H1 (cell line): ENCODE results near the gene PFKFB1. TPM values are rescaled to one million over a fixed set of nuclear protein-coding genes. Genes with fewer than 3 reads are reported as not detected.

Experiments
- CTCF ChIA-PET: fragments of 300-600 bp; sonication (Branson Sonifier 250); formaldehyde crosslinking; loops from one replicate; lab custom pipeline; 2021; ENCODE audit not compliant: partially characterized antibody; lab: Charles Lee
- POLR2A ChIA-PET: fragments of 300-600 bp; sonication (Branson Sonifier 250); formaldehyde crosslinking; loops from one replicate; lab custom pipeline; 2021; ENCODE audit warnings: inconsistent platforms; ENCODE audit not compliant: partially characterized antibody; lab: Charles Lee
- DNase-seq, 2 experiments: peaks; one replicate each; pipeline versions ENCODE4 v3.0.0 to v3.0.0-alpha.2; 2010 to 2022; ENCODE audit warnings: low spot score in 2 of 2, low read depth in 1 of 2, mixed read lengths in 1 of 2
- FAIRE-seq: peaks from 2 replicates; lab custom pipeline; 2011; peaks lifted over from hg19 to GRCh38; lab: Jason Lieb, UNC
- H2AFZ ChIP-seq: 2 replicates; pipeline ENCODE4 v1.8.1; 2012; ENCODE audit warnings: low read length, inconsistent platforms
- H2AK5ac ChIP-seq: 2 replicates; pipeline ENCODE4 v1.6.1; 2013; ENCODE audit warnings: low read depth, low read length
- H2BK120ac ChIP-seq: replicated peaks from 2 replicates; pipeline ENCODE3; 2013; ENCODE audit warnings: low read depth, low read length, inconsistent platforms
- H2BK12ac ChIP-seq: 2 replicates; pipeline ENCODE4 v1.6.1; 2013; ENCODE audit warnings: low read depth, low read length
- H2BK15ac ChIP-seq: 2 replicates; pipeline ENCODE4 v1.6.1; 2013; ENCODE audit warnings: low read length
- H2BK20ac ChIP-seq: 2 replicates; pipeline ENCODE4 v1.6.1; 2013; ENCODE audit warnings: low read length
- H2BK5ac ChIP-seq: 2 replicates; pipeline ENCODE4 v1.6.1; 2013; ENCODE audit warnings: low read depth, low read length
- H3K14ac ChIP-seq: 2 replicates; pipeline ENCODE4 v1.6.1; 2013; ENCODE audit warnings: inconsistent platforms; ENCODE audit not compliant: insufficient read length
- H3K18ac ChIP-seq: 2 replicates; pipeline ENCODE4 v1.6.1; 2013; ENCODE audit warnings: low read length; ENCODE audit errors: extremely low read depth
- H3K23ac ChIP-seq: 2 replicates; pipeline ENCODE4 v1.6.1; 2013; ENCODE audit warnings: inconsistent platforms; ENCODE audit not compliant: insufficient read length
- H3K23me2 ChIP-seq: 2 replicates; pipeline ENCODE4 v1.6.1; 2013; ENCODE audit warnings: low read depth, low read length
- H3K27ac ChIP-seq: 2 replicates; pipeline ENCODE4 v1.6.1; 2011; ENCODE audit warnings: low read depth, low read length, inconsistent platforms
- H3K27me3 ChIP-seq, 4 experiments: replicated peaks in 1 of 4; 1 replicate in 1 of 4; 2 replicates in 3 of 4; pipeline versions ENCODE4 v1.6.1 to v1.8.1; 2011 to 2013; ENCODE audit warnings: low read length in 3 of 4, mild to moderate bottlenecking in 3 of 4, inconsistent platforms in 2 of 4, mixed read lengths in 2 of 4, moderate library complexity in 1 of 4; ENCODE audit not compliant: control insufficient read depth in 3 of 4, insufficient read depth in 3 of 4; ENCODE audit errors: extremely low read depth in 1 of 4
- H3K36me3 ChIP-seq, 4 experiments: 2 replicates each; pipeline versions ENCODE4 v1.6.1 to v1.8.1; 2011 to 2013; ENCODE audit warnings: mild to moderate bottlenecking in 4 of 4, low read length in 3 of 4, moderate library complexity in 2 of 4, control low read depth in 1 of 4, inconsistent platforms in 1 of 4; ENCODE audit not compliant: insufficient read depth in 4 of 4, control insufficient read depth in 2 of 4
- H3K4ac ChIP-seq: replicated peaks from 2 replicates; pipeline ENCODE3; 2013; ENCODE audit warnings: low read length, low read depth, mixed read lengths, inconsistent platforms; ENCODE audit not compliant: insufficient read length
- H3K4me1 ChIP-seq, 4 experiments: replicated peaks in 1 of 4; 1 replicate in 1 of 4; 2 replicates in 3 of 4; pipeline versions ENCODE4 v1.6.1 to v1.8.1; 2011 to 2013; ENCODE audit warnings: low read length in 3 of 4, inconsistent platforms in 2 of 4, mixed read lengths in 1 of 4; ENCODE audit not compliant: insufficient read depth in 4 of 4, control insufficient read depth in 3 of 4
- H3K4me2 ChIP-seq, 2 experiments: 2 replicates each; pipeline versions ENCODE4 v1.6.1 to v1.8.1; 2011 to 2013; ENCODE audit warnings: low read depth in 2 of 2, low read length in 2 of 2, control low read depth in 1 of 2, inconsistent platforms in 1 of 2, mild to moderate bottlenecking in 1 of 2; ENCODE audit not compliant: insufficient read depth in 1 of 2
- H3K4me3 ChIP-seq, 4 experiments: fragments of 200-600, 300-600 bp in 1 of 4; sonication (generic), shearing (Covaris generic), sonication (Bioruptor Twin) in 1 of 4; 2 replicates each; pipeline versions ENCODE4 v1.5.1 to v1.8.1; 2011 to 2016; ENCODE audit warnings: low read length in 4 of 4, low read depth in 3 of 4, control low read depth in 2 of 4, inconsistent platforms in 2 of 4, mild to moderate bottlenecking in 2 of 4, mixed read lengths in 1 of 4, moderate library complexity in 1 of 4; ENCODE audit not compliant: insufficient read depth in 2 of 4; ENCODE audit errors: extremely low read depth in 1 of 4
- H3K56ac ChIP-seq: replicated peaks from 2 replicates; pipeline ENCODE3; 2013; ENCODE audit warnings: low read depth, mild to moderate bottlenecking, mixed read lengths, low read length, inconsistent platforms; ENCODE audit not compliant: insufficient read length
- H3K79me1 ChIP-seq: 2 replicates; pipeline ENCODE4 v1.6.1; 2013; ENCODE audit warnings: low read depth, low read length, control low read depth
- H3K79me2 ChIP-seq, 2 experiments: 2 replicates each; pipeline versions ENCODE4 v1.6.1 to v1.8.1; 2012 to 2013; ENCODE audit warnings: low read length in 2 of 2, mild to moderate bottlenecking in 2 of 2, inconsistent platforms in 1 of 2; ENCODE audit not compliant: insufficient read depth in 2 of 2, control insufficient read depth in 1 of 2
- H3K9ac ChIP-seq, 4 experiments: replicated peaks in 1 of 4; 1 replicate in 1 of 4; 2 replicates in 3 of 4; pipeline versions ENCODE4 v1.6.1 to v1.8.1; 2011 to 2013; ENCODE audit warnings: low read depth in 3 of 4, low read length in 3 of 4, control low read depth in 2 of 4, mild to moderate bottlenecking in 2 of 4, moderate library complexity in 2 of 4, inconsistent platforms in 1 of 4; ENCODE audit errors: extremely low read depth in 1 of 4
- H3K9me3 ChIP-seq, 2 experiments: 2 replicates each; pipeline versions ENCODE4 v1.6.1 to v1.8.1; 2012 to 2013; ENCODE audit warnings: mild to moderate bottlenecking in 2 of 2, moderate library complexity in 2 of 2, control low read depth in 1 of 2, inconsistent platforms in 1 of 2, low read depth in 1 of 2, low read length in 1 of 2, mixed read lengths in 1 of 2; ENCODE audit not compliant: insufficient read depth in 2 of 2
- H4K20me1 ChIP-seq, 2 experiments: replicated peaks in 1 of 2; 2 replicates each; pipeline versions ENCODE3 to v1.8.1; 2011 to 2013; ENCODE audit warnings: inconsistent platforms in 2 of 2, low read length in 2 of 2, mild to moderate bottlenecking in 1 of 2; ENCODE audit not compliant: insufficient read depth in 2 of 2, control insufficient read depth in 1 of 2
- H4K5ac ChIP-seq: 2 replicates; pipeline ENCODE4 v1.6.1; 2013; ENCODE audit warnings: low read length, low read depth, mixed read lengths, inconsistent platforms; ENCODE audit not compliant: insufficient read length
- H4K8ac ChIP-seq: 2 replicates; pipeline ENCODE4 v1.8.0; 2013; ENCODE audit warnings: mild to moderate bottlenecking, moderate library complexity, low read length, inconsistent platforms; ENCODE audit not compliant: insufficient read depth; ENCODE audit errors: extremely low read depth
- H4K91ac ChIP-seq: replicated peaks from 2 replicates; pipeline ENCODE3; 2013; ENCODE audit warnings: low read length, mixed read lengths, inconsistent platforms; ENCODE audit not compliant: insufficient read length
- BACH1 ChIP-seq: IDR thresholded peaks from 2 replicates; pipeline ENCODE4 v1.6.1; 2012; ENCODE audit warnings: low read length, improper control_type of control experiment
- CHD2 ChIP-seq: IDR thresholded peaks from 2 replicates; pipeline ENCODE4 v1.6.1; 2012; ENCODE audit warnings: low read length, improper control_type of control experiment
- KDM4A ChIP-seq: IDR thresholded peaks from one replicate; pipeline ENCODE4 v1.7.1; 2012; ENCODE audit warnings: low read depth, mild to moderate bottlenecking, moderate library complexity, low read length, inconsistent platforms; ENCODE audit not compliant: severe bottlenecking
- PHF8 ChIP-seq: fragments of 200-600 bp; sonication (generic); conservative IDR thresholded peaks from 2 replicates; pipeline ENCODE4 v1.7.1; 2012; ENCODE audit warnings: low read depth, mild to moderate bottlenecking, inconsistent platforms, low read length, moderate library complexity
- POLR2AphosphoS5 ChIP-seq: IDR thresholded peaks from 2 replicates; pipeline ENCODE4 v1.6.1; 2011; ENCODE audit warnings: low read depth, low read length
- POU5F1 ChIP-seq: IDR thresholded peaks from 2 replicates; pipeline ENCODE4 v1.6.1; 2011; ENCODE audit warnings: low read depth, mild to moderate bottlenecking, low read length, moderate library complexity
- RAD21 ChIP-seq, 2 experiments: IDR thresholded peaks in 1 of 2; conservative IDR thresholded peaks in 1 of 2; 2 replicates each; pipeline ENCODE4 v1.6.1; 2011; ENCODE audit warnings: low read depth in 2 of 2, low read length in 2 of 2, improper control_type of control experiment in 1 of 2, inconsistent platforms in 1 of 2, mild to moderate bottlenecking in 1 of 2, moderate library complexity in 1 of 2
- RNF2 ChIP-seq: fragments of 200-900, 300-1000 bp; sonication (generic); IDR thresholded peaks from 2 replicates; pipeline ENCODE4 v1.7.1; 2016; ENCODE audit warnings: borderline replicate concordance, low read depth, mild to moderate bottlenecking, antibody characterized with exemption, low read length; ENCODE audit not compliant: poor library complexity, severe bottlenecking; ENCODE audit errors: missing control alignments
- SIN3A ChIP-seq, 2 experiments: IDR thresholded peaks in 1 of 2; conservative IDR thresholded peaks in 1 of 2; 2 replicates each; pipeline ENCODE4 v1.6.1; 2011 to 2012; ENCODE audit warnings: low read length in 2 of 2, improper control_type of control experiment in 1 of 2, low read depth in 1 of 2, mild to moderate bottlenecking in 1 of 2
- SIX5 ChIP-seq: IDR thresholded peaks from 2 replicates; pipeline ENCODE4 v1.6.1; 2011; ENCODE audit warnings: mild to moderate bottlenecking, low read depth, low read length
- WGBS, 2 experiments: shearing (Covaris generic) in 1 of 2; methylation state at CpG; one replicate each; pipeline versions ENCODE4 v1.1.6 to v1.1.7; 2013 to 2015; ENCODE audit warnings: low lambda C conversion rate in 2 of 2, mixed read lengths in 2 of 2, inconsistent platforms in 1 of 2, low coverage in 1 of 2, missing lambda C conversion rate in 1 of 2; ENCODE audit not compliant: insufficient replicate concordance in 2 of 2, insufficient coverage in 1 of 2, insufficient read length in 1 of 2; ENCODE audit errors: extremely low coverage in 1 of 2, missing lambda C conversion rate in 1 of 2; 5-methylcytosine and 5-hydroxymethylcytosine counted together
- polyA plus RNA-seq, 7 experiments: library from polyadenylated mRNA; depleted of rRNA in 3 of 7; stranded (reverse) in 5 of 7; unstranded in 2 of 7; fragments of >200 nt in 5 of 7; fragments of 200-250 nt in 2 of 7; gene quantifications; 1 replicate in 5 of 7; 2 replicates in 1 of 7; 4 replicates in 1 of 7; pipeline versions ENCODE4 v1.2.1 to v1.2.3, GENCODE V29; 2011 to 2013; ENCODE audit warnings: missing spikeins in 2 of 7, mixed read lengths in 2 of 7
- total RNA-seq: library from RNA; stranded (reverse); fragmentation: NEBNext Ultra II Directional; extraction: Animal tissue kit (Norgen Biotek cat#: 25700); gene quantifications from 2 replicates; pipeline ENCODE4 v1.2.1, GENCODE V29; 2021

Gene PFKFB1
- total and polyA plus RNA-seq, 2 of the 8 experiments (the other 6 are each of a cell fraction or from before 2014, with no cell fraction given): 0.26 to 0.30 TPM

DNA sequence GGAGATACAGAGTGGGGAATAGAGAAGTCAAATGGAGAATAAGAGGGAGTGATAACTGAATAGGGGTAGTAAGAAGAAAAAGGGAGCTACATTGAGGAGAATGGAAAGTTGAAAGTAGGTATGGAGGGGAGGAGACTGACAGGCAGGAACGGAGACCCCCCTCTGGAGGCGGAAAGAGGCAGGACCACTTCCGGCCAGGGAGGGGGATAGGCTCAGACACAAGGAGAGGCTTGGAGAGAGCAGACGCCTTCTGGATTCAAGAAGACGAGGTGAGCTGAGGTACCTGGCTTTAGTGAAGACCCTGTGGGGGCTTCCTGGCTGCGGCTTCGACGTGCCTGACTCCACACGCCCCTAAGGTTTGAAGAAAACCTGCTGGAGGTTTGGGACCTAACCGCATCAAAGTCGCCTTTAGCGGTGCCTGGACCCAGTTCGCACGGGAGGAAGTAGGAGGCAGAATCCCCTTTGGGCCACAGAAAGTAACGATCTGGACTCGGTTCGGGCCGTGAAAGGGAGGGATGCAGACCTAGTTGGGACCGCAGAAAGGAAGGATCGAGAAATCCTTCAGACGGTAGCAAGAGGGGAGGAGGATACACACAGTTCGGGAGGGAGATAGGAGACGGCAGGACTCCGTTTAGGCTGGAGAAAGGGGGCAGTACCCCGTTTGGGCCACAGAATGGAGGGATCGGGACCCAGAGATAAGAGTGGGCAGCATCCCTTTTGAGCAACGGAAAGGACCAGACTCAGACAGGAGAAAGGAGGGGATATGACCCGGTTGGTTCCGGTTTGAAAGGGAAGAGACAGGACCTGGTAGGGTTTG lies 73.2 kb downstream of the PFKFB1 start, which contains the start of gene TRO:
Gene TRO (plus strand): TSS at position 215 of the 817 bp plus-strand sequence. CDS start 1,423 bp downstream, outside the sequence.
- peaks cover 0 to 28% (median 15%) of the 10 kb centered on the region in 4 experiments; a peak in 6 of 8 replicates for H3K36me3 ChIP-seq
- H3K14ac ChIP-seq: no peak within 1 kb of the TSS
- H3K4me2 ChIP-seq: peak within 1 kb of the TSS; percentile 73 to 74
- no peak within 1 kb of the TSS for H2BK15ac ChIP-seq
- FAIRE-seq (peak; percentile 63), DNase-seq (peak in 1 of 2 experiments; percentile 53)
- H4K5ac ChIP-seq: no peak within 1 kb of the TSS
- H3K23ac ChIP-seq: no peak within 1 kb of the TSS
- H3K27me3 ChIP-seq: no peaks in the 10 kb centered on the region
- H3K9ac ChIP-seq: peak within 1 kb of the TSS in 3 of 4 experiments; percentile 40 to 85 (median 70); a peak in 6 of 7 replicates
- ChIA-PET CTCF (interaction anchor here (0.8 to 1.0 kb wide), 4 partner anchors 18 to 80 kb away, joined by 3 read pairs; no protein-coding TSS in a partner anchor), POLR2A (no interaction called here)
- H2AFZ ChIP-seq: peak within 1 kb of the TSS; percentile 92
- H3K27ac ChIP-seq: no peak within 1 kb of the TSS
- no peaks in the 10 kb centered on the region; the same call in 1 of the 2 replicates for H3K79me1 ChIP-seq
- no peak within 1 kb of the TSS for H3K18ac ChIP-seq
- no peaks in the 10 kb centered on the region; the same call in 1 of the 2 replicates for H3K23me2 ChIP-seq
- H2AK5ac ChIP-seq: no peak within 1 kb of the TSS
- H4K20me1 ChIP-seq: no peaks in the 10 kb centered on the region
- peaks cover 0 to 8% of the 10 kb centered on the region in 2 experiments; a peak in 1 of 4 replicates for H3K79me2 ChIP-seq
- no peak within 1 kb of the TSS for H3K4ac ChIP-seq
- peak within 1 kb of the TSS; percentile 34 for H3K56ac ChIP-seq
- peak within 1 kb of the TSS; percentile 66 for H2BK5ac ChIP-seq
- no peaks in the 10 kb centered on the region for H3K4me1 ChIP-seq
- no peaks in the 10 kb centered on the region for H3K9me3 ChIP-seq
- H4K91ac ChIP-seq: no peak within 1 kb of the TSS
- peak within 1 kb of the TSS; percentile 80 to 97 (median 96) for H3K4me3 ChIP-seq
- no peak within 1 kb of the TSS for H2BK12ac ChIP-seq
- 0% methylated on average over 7 of the region's 29 CpGs; no CpG with 5 or more reads in 1 of the 2 experiments for WGBS, 2 experiments
- no peak within 1 kb of the TSS for H2BK120ac ChIP-seq
- no peak within 1 kb of the TSS for H2BK20ac ChIP-seq
- H4K8ac ChIP-seq: no peak within 1 kb of the TSS
- TF ChIP-seq KDM4A (peak; percentile 26), CHD2 (no peak), POU5F1 (no peak), BACH1 (no peak), PHF8 (no peak), RAD21 (IDR thresholded peaks at IDR 0.05 in 1 of 2, conservative IDR thresholded peaks at IDR 0.05 in 1 of 2; ENCODE audit: low read depth in 2 of 2, low read length in 2 of 2) (peak in 1 of 2 experiments; percentile 11; a peak in 2 of 4 replicates), SIX5 (no peak), SIN3A (conservative IDR thresholded peaks at IDR 0.05 in 1 of 2, IDR thresholded peaks at IDR 0.05 in 1 of 2; ENCODE audit: low read depth in 1 of 2, low read length in 2 of 2) (0 out of 4 replicates have a peak, but pooled peaks of 1 of the 2 experiments have one; percentile 49), RNF2 (no peak), POLR2AphosphoS5 (peak; percentile 27; the same call in 1 of the 2 replicates)
